ENCODE measurements around the gene CSF2. TPM values are rescaled to one million over a fixed set of nuclear protein-coding genes. Genes with fewer than 3 reads are reported as not detected.

CSF2 gene
- total RNA-seq, 1 experiment from 2014 or later = not detected

DNA sequence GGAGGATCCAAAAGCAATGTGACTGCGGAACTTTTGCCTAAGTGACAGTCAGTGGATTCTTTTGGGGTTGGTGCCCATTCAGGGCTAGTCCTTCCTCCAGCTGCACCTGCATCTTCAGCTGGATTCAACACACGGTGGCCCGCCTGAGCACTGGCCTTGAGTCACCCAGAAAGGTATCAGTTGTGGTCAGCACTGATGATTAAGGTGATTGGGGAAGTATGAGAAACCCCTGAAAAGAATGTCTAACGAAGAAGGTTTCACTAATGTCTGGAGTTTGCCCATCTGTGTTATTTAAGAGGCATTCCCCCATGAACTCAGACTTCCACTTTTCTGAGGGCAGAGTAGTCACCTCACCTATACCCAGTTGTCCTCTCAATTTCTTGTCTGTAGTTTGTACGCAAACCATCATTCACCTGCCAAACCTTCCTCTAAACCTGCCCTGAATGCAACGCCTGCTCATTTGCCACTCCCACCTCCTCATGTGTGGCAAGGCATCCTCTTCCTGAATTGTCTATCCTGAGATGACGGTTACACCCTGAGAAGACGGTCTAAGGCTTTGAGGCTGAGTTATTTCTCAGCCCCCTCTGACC, 27.2 kb downstream of the CSF2 start:
- CTCF ChIA-PET = no interaction called here
- no TSS peak for BruUV-seq (replicated peaks)

DNA sequence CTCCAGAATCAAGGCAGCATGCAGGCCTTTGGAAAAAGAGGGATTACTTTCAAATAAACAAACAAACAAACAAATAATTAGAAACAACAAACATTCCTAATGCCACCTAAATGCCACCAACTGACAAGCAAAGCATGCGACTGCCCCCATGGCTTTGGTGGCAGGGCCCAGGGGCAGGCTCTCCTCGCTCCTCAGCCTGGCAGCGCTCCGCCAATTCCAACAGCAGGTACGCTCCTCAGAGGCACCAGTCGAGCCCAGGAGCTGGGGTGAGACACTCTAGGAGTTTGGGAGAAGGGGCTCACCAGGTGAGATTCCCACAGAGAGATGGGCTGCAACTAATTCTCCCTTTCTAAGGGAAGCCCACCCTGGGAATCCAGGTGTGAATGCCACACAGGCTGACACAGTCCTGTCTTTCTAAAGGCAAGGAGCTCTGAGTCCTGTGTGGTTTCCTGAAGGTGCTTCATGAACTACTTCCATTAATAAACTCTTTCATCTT, 27.8 kb downstream of the CSF2 start:
- no peak overlapping the region for H3K4me3 ChIP-seq
- peaks cover 60% of the 10 kb centered on the region for H3K4me1 ChIP-seq (replicated peaks; ENCODE audit: insufficient read depth)
- no peak for TF ChIP-seq EZH2 (IDR thresholded peaks at IDR 0.05; ENCODE audit: low read depth)
- TF ChIP-seq, protein P1, sequence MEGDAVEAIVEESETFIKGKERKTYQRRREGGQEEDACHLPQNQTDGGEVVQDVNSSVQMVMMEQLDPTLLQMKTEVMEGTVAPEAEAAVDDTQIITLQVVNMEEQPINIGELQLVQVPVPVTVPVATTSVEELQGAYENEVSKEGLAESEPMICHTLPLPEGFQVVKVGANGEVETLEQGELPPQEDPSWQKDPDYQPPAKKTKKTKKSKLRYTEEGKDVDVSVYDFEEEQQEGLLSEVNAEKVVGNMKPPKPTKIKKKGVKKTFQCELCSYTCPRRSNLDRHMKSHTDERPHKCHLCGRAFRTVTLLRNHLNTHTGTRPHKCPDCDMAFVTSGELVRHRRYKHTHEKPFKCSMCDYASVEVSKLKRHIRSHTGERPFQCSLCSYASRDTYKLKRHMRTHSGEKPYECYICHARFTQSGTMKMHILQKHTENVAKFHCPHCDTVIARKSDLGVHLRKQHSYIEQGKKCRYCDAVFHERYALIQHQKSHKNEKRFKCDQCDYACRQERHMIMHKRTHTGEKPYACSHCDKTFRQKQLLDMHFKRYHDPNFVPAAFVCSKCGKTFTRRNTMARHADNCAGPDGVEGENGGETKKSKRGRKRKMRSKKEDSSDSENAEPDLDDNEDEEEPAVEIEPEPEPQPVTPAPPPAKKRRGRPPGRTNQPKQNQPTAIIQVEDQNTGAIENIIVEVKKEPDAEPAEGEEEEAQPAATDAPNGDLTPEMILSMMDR (conservative IDR thresholded peaks at IDR 0.05) = no peak
- no peaks in the 10 kb centered on the region for H3K9me2 ChIP-seq (ENCODE audit: insufficient read depth)
- intact Hi-C loops (cut with micrococcal nuclease; ENCODE audit: unreplicated experiment) = no loop called here
- BruUV-seq (replicated peaks) = no TSS peak
- H2AFZ ChIP-seq = no peak overlapping the region
- ChIA-PET CTCF (no interaction called here), POLR2A (ENCODE audit: unreplicated experiment) (no interaction called here)
- DNase-seq = no peak
- no peaks in the 10 kb centered on the region for H3K79me2 ChIP-seq (ENCODE audit: low read depth)
- H3K27ac ChIP-seq = peak overlapping the region; percentile 88
- H3K36me3 ChIP-seq (ENCODE audit: low read depth) = no peaks in the 10 kb centered on the region
- peak overlapping the region; percentile 59 for H3K4me2 ChIP-seq
- no peaks in the 10 kb centered on the region for H4K20me1 ChIP-seq (ENCODE audit: insufficient read depth)
- no peaks in the 10 kb centered on the region for H3K9me3 ChIP-seq (ENCODE audit: insufficient read depth, low read depth)
- peaks cover 41% of the 10 kb centered on the region for H3F3A ChIP-seq (ENCODE audit: insufficient read depth, low read depth)
- no peaks in the 10 kb centered on the region for H3K27me3 ChIP-seq (ENCODE audit: insufficient read depth, low read depth)

More for the DNA sequence above, 27.2 kb downstream of the CSF2 start:
- TF ChIP-seq, protein P1 (conservative IDR thresholded peaks at IDR 0.05) = no peak
- no peak for TF ChIP-seq EZH2 (IDR thresholded peaks at IDR 0.05; ENCODE audit: low read depth)
- peak overlapping the region; percentile 59 for H3K4me2 ChIP-seq
- POLR2A ChIA-PET (ENCODE audit: unreplicated experiment) = no interaction called here
- H3F3A ChIP-seq (ENCODE audit: insufficient read depth, low read depth) = peaks cover 41% of the 10 kb centered on the region
- H3K9me3 ChIP-seq (ENCODE audit: insufficient read depth, low read depth) = no peaks in the 10 kb centered on the region
- no peaks in the 10 kb centered on the region for H3K27me3 ChIP-seq (ENCODE audit: insufficient read depth, low read depth)
- peak in 1 of 2 experiments; percentile 73 for DNase-seq
- no peaks in the 10 kb centered on the region for H3K9me2 ChIP-seq (ENCODE audit: insufficient read depth)
- peaks cover 62% of the 10 kb centered on the region for H3K4me1 ChIP-seq (replicated peaks; ENCODE audit: insufficient read depth)
- no peaks in the 10 kb centered on the region for H3K79me2 ChIP-seq (ENCODE audit: low read depth)
- no peaks in the 10 kb centered on the region for H3K36me3 ChIP-seq (ENCODE audit: low read depth)
- H3K4me3 ChIP-seq = no peak overlapping the region
- H3K27ac ChIP-seq = peak overlapping the region; percentile 88
- intact Hi-C loops (cut with micrococcal nuclease; ENCODE audit: unreplicated experiment) = no loop called here
- H4K20me1 ChIP-seq (ENCODE audit: insufficient read depth) = no peaks in the 10 kb centered on the region
- H2AFZ ChIP-seq = no peak overlapping the region

DNA sequence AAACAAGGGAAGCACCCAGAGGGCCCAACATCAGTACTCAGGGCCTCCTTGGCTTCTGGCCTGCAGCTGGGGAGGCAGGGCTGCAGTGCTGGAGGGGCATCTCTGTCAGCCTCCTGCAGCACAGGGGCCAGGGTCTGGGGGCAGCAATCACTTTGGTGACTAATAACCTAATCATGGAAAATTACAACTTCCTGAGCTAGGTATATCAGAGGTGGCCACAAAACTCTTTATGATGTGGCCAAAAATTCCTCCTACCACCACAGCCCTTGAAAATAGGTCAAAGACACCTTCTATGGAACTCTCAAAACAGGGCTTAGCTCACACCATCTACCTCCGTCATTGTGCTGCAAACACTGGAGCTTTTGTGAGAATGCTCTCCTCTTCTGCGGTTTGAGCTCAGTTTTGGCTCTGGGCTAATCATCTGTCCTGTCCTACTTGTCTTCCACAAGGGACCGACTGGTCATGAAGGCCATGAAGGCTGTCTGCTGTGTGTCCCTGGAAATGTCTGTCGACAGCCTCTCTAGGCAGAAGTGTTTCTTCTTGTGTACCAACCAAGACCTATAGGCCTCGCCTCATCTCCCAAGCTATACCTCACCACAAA, 28.6 kb downstream of the CSF2 start:
- Histone ChIP-seq H3K27me3 (ENCODE audit: insufficient read depth, low read depth) (no peaks in the 10 kb centered on the region), H3F3A (ENCODE audit: insufficient read depth, low read depth) (peaks cover 41% of the 10 kb centered on the region), H3K79me2 (ENCODE audit: low read depth) (no peaks in the 10 kb centered on the region), H3K4me1 (replicated peaks; ENCODE audit: insufficient read depth) (peaks cover 60% of the 10 kb centered on the region), H3K4me2 (peak overlapping the region; percentile 59), H3K4me3 (no peak overlapping the region), H3K36me3 (ENCODE audit: low read depth) (no peaks in the 10 kb centered on the region), H3K27ac (peak overlapping the region; percentile 88), H3K9me3 (ENCODE audit: insufficient read depth, low read depth) (no peaks in the 10 kb centered on the region), H4K20me1 (ENCODE audit: insufficient read depth) (no peaks in the 10 kb centered on the region), H2AFZ (no peak overlapping the region), H3K9me2 (ENCODE audit: insufficient read depth) (no peaks in the 10 kb centered on the region)
- TF ChIP-seq, protein P1 (conservative IDR thresholded peaks at IDR 0.05) = no peak
- TF ChIP-seq EZH2 (IDR thresholded peaks at IDR 0.05; ENCODE audit: low read depth) = no peak
- intact Hi-C loops (cut with micrococcal nuclease; ENCODE audit: unreplicated experiment) = loop anchor here (2.0 kb wide), 1 partner anchor 27 kb away; no protein-coding TSS in a partner anchor
- ChIA-PET CTCF (no interaction called here), POLR2A (ENCODE audit: unreplicated experiment) (no interaction called here)
- BruUV-seq (replicated peaks) = no TSS peak
- DNase-seq = peak in 1 of 2 experiments; percentile 65

Data from PC-9 (cell line).